Measurements from ENCODE around the gene TNK2.

Gene TNK2

GRCh38 chr3:195877136-195877715, 31.1 kb downstream of the TNK2 start:
- Histone ChIP-seq H3K9me2 (replicated peaks; ENCODE audit: low read depth, low read length) (no peaks in the 10 kb centered on the region), H4K20me1 (ENCODE audit: insufficient read depth, low read length, poor library complexity, severe bottlenecking) (no peaks in the 10 kb centered on the region), H2AFZ (ENCODE audit: low read length) (no peak overlapping the region), H3K9me3 (ENCODE audit: insufficient read depth, low read depth, low read length) (no peaks in the 10 kb centered on the region), H3K4me1 (ENCODE audit: insufficient read depth, low read length, poor library complexity, severe bottlenecking) (no peaks in the 10 kb centered on the region), H3F3A (ENCODE audit: low read depth) (no peaks in the 10 kb centered on the region), H3K36me3 (ENCODE audit: insufficient read depth, low read length) (peaks cover 40% of the 10 kb centered on the region; the same call in 1 of the 2 replicates), H3K27me3 (ENCODE audit: insufficient read depth, low read length, poor library complexity, severe bottlenecking) (no peaks in the 10 kb centered on the region), H3K9ac (ENCODE audit: low read depth, low read length, poor library complexity, severe bottlenecking) (no peak overlapping the region), H3K4me3 (ENCODE audit: low read length, poor library complexity, severe bottlenecking) (no peak overlapping the region), H3K4me2 (ENCODE audit: low read depth, low read length, poor library complexity, severe bottlenecking) (no peak overlapping the region), H3K79me2 (ENCODE audit: insufficient read depth, low read length) (no peaks in the 10 kb centered on the region)
- TF ChIP-seq, protein P1, sequence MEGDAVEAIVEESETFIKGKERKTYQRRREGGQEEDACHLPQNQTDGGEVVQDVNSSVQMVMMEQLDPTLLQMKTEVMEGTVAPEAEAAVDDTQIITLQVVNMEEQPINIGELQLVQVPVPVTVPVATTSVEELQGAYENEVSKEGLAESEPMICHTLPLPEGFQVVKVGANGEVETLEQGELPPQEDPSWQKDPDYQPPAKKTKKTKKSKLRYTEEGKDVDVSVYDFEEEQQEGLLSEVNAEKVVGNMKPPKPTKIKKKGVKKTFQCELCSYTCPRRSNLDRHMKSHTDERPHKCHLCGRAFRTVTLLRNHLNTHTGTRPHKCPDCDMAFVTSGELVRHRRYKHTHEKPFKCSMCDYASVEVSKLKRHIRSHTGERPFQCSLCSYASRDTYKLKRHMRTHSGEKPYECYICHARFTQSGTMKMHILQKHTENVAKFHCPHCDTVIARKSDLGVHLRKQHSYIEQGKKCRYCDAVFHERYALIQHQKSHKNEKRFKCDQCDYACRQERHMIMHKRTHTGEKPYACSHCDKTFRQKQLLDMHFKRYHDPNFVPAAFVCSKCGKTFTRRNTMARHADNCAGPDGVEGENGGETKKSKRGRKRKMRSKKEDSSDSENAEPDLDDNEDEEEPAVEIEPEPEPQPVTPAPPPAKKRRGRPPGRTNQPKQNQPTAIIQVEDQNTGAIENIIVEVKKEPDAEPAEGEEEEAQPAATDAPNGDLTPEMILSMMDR (conservative IDR thresholded peaks at IDR 0.05; ENCODE audit: low read length), result no peak
- no peak for TF ChIP-seq EZH2phosphoT487 (IDR thresholded peaks at IDR 0.05; ENCODE audit: borderline replicate concordance)

DNA sequence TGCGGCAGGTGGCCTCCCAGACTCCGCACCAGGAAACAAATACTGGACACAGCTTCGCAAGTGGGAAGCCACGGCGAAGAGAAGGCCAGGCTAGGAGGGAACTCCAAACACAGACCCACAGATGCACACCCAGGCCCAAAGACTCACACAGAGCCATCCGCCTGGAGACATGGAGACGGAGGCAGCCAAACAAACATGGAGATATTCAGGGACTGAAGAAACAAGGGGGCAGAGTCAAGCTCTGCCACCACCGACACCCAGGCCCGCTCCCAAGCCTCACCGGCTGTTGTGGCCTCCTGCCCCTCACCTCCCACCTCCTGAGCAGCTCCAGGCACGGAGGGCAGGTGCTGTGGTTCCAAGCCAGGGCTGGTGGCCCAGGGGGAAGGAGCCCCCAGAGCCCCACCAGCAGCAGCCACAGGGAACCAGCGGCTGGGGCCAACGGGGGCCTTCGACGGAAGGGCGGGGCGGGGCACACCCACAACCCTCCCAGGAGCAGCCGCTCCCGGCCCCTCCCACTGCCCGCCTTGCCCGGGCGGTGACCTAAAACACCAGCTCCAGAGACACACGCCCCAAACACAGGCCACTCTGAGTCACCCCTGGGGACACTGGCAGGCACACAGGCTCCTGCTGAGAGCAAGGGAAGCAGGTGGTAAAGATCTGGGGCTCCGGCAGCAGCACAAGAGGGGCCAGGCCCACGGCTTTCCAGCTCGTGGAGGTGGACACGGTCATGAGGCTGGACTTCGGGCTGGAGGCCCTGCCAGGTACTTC, 31.9 kb downstream of the TNK2 start:
- Histone ChIP-seq H3K36me3 (ENCODE audit: insufficient read depth, low read length) (peaks cover 39% of the 10 kb centered on the region; the same call in 1 of the 2 replicates), H4K20me1 (ENCODE audit: insufficient read depth, low read length, poor library complexity, severe bottlenecking) (no peaks in the 10 kb centered on the region), H3K9me3 (ENCODE audit: insufficient read depth, low read depth, low read length) (no peaks in the 10 kb centered on the region), H3K79me2 (ENCODE audit: insufficient read depth, low read length) (no peaks in the 10 kb centered on the region), H3K4me3 (ENCODE audit: low read length, poor library complexity, severe bottlenecking) (no peak overlapping the region), H3K9ac (ENCODE audit: low read depth, low read length, poor library complexity, severe bottlenecking) (no peak overlapping the region), H2AFZ (ENCODE audit: low read length) (no peak overlapping the region), H3F3A (ENCODE audit: low read depth) (no peaks in the 10 kb centered on the region), H3K4me2 (ENCODE audit: low read depth, low read length, poor library complexity, severe bottlenecking) (no peak overlapping the region), H3K27me3 (ENCODE audit: insufficient read depth, low read length, poor library complexity, severe bottlenecking) (no peaks in the 10 kb centered on the region), H3K9me2 (replicated peaks; ENCODE audit: low read depth, low read length) (no peaks in the 10 kb centered on the region), H3K4me1 (ENCODE audit: insufficient read depth, low read length, poor library complexity, severe bottlenecking) (no peaks in the 10 kb centered on the region)
- TF ChIP-seq EZH2phosphoT487 (IDR thresholded peaks at IDR 0.05; ENCODE audit: borderline replicate concordance), result no peak
- TF ChIP-seq, protein P1 (conservative IDR thresholded peaks at IDR 0.05; ENCODE audit: low read length), result no peak

DNA sequence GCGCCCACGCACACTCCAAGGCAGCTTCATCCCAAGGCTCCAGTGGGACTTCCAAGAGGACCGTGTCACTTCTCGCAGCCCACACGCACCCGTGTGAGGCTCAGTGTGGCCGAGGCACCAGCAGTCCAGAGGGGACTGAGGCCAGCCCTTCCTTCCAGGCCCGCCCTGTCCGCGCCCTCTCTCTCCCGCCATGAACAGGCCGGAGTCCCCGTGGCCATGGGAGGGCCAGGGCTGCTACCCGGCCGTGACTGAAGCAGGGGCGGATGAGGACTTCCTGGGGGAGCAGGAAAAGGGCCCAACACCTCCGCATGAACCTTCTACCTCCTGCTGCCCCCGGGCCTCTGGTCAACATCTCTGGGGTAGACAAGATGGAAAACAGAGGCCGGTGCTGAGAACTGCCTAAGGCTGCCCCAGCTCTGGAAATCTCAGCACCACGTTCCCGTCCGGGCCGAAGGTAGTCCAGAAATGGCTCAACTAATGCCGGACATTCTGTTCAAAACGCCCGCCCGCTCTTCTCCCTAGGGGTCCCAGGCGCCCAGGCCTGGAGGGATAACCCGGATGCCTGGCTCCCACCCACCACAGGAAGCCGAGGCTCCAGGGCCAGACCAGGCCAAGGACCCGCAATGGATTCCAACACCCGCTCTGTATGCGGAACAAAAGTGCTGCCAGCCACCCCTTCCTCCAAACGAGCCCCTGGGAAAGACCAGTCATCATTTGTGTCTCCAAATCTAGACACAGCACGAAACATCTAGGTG, 32.7 kb downstream of the TNK2 start:
- H3K4me1 ChIP-seq (ENCODE audit: insufficient read depth, low read length, poor library complexity, severe bottlenecking), result no peaks in the 10 kb centered on the region
- TF ChIP-seq, protein P1 (conservative IDR thresholded peaks at IDR 0.05; ENCODE audit: low read length), result no peak
- TF ChIP-seq EZH2phosphoT487 (IDR thresholded peaks at IDR 0.05; ENCODE audit: borderline replicate concordance), result no peak
- no peak overlapping the region for H3K4me3 ChIP-seq (ENCODE audit: low read length, poor library complexity, severe bottlenecking)
- H4K20me1 ChIP-seq (ENCODE audit: insufficient read depth, low read length, poor library complexity, severe bottlenecking), result no peaks in the 10 kb centered on the region
- H3K79me2 ChIP-seq (ENCODE audit: insufficient read depth, low read length), result no peaks in the 10 kb centered on the region
- H2AFZ ChIP-seq (ENCODE audit: low read length), result no peak overlapping the region
- no peak overlapping the region for H3K9ac ChIP-seq (ENCODE audit: low read depth, low read length, poor library complexity, severe bottlenecking)
- no peaks in the 10 kb centered on the region for H3K9me3 ChIP-seq (ENCODE audit: insufficient read depth, low read depth, low read length)
- H3K27me3 ChIP-seq (ENCODE audit: insufficient read depth, low read length, poor library complexity, severe bottlenecking), result no peaks in the 10 kb centered on the region
- H3K9me2 ChIP-seq (replicated peaks; ENCODE audit: low read depth, low read length), result no peaks in the 10 kb centered on the region
- no peaks in the 10 kb centered on the region for H3F3A ChIP-seq (ENCODE audit: low read depth)
- H3K36me3 ChIP-seq (ENCODE audit: insufficient read depth, low read length), result peaks cover 46% of the 10 kb centered on the region; the same call in 1 of the 2 replicates
- H3K4me2 ChIP-seq (ENCODE audit: low read depth, low read length, poor library complexity, severe bottlenecking), result no peak overlapping the region
